Activated T-cell treated with anti-CD3 and anti-CD28 coated beads for 4 hours (primary cell): ENCODE measurements around the gene ASB14.

Source experiments
- DNase-seq: peaks from one replicate; pipeline ENCODE4 v3.0.0-alpha.2; 2020

ASB14 gene

GRCh38 chr3:57257678-57258077 lies 34.8 kb downstream of the ASB14 start:
- DNase-seq: no peak

GRCh38 chr3:57256844-57257243 lies 35.6 kb downstream of the ASB14 start:
- no peak for DNase-seq

- no peak for DNase-seq
Observed at GRCh38 chr3:57252404-57252803, 40.1 kb downstream of the ASB14 start.

- DNase-seq: no peak
Observed at GRCh38 chr3:57244946-57245345, 47.5 kb downstream of the ASB14 start.

GRCh38 chr3:57234613-57235575 lies 57.6 kb downstream of the ASB14 start:
- DNase-seq: no peak

GRCh38 chr3:57233799-57234198 lies 58.7 kb downstream of the ASB14 start:
- no peak for DNase-seq

GRCh38 chr3:57230006-57230405 lies 62.5 kb downstream of the ASB14 start:
- no peak for DNase-seq

- DNase-seq: peak; percentile 12
Observed at GRCh38 chr3:57227930-57228751, 64.3 kb downstream of the ASB14 start.

GRCh38 chr3:57227204-57227929 lies 65.1 kb downstream of the ASB14 start, which contains the start of gene APPL1:
APPL1 (plus strand) TSS chr3:57227729; CDS start chr3:57227884, 155 bp downstream.
- peak; percentile 81 for DNase-seq

- no peak for DNase-seq
Observed at GRCh38 chr3:57226176-57226575, 66.3 kb downstream of the ASB14 start.

- DNase-seq: no peak
Observed at GRCh38 chr3:57224856-57225255, 67.6 kb downstream of the ASB14 start.

- no peak for DNase-seq
Observed at GRCh38 chr3:57221883-57222282, 70.6 kb downstream of the ASB14 start.
